OCI-LY7 (cell line): Measurements from ENCODE around the gene NUP188. TPM values are rescaled to one million over a fixed set of nuclear protein-coding genes. Genes with fewer than 3 reads are reported as not detected.

ENCODE experiments used
- BruUV-seq: library from RNA; stranded (reverse); fragments of 400-500 nt; replicated peaks from 2 replicates; lab custom pipeline; 2021; lab: Mats Ljungman, UMichigan
- CTCF ChIA-PET: fragments of 300-600 bp; sonication (Branson Sonifier 250); formaldehyde crosslinking; loops from one replicate; lab custom pipeline; 2022; ENCODE audit warnings: antibody characterized with exemption; ENCODE audit not compliant: unreplicated experiment; lab: Charles Lee
- POLR2A ChIA-PET: fragments of 300-600 bp; sonication (Branson Sonifier 250); formaldehyde crosslinking; loops from one replicate; lab custom pipeline; 2022; ENCODE audit warnings: antibody characterized with exemption; lab: Charles Lee
- DNase-seq: peaks from one replicate; pipeline ENCODE4 v3.0.0-alpha.2; 2015; ENCODE audit warnings: low spot score
- H2AFZ ChIP-seq: fragments of 200-600 bp; sonication (generic), shearing (Covaris generic); 2 replicates; pipeline ENCODE4 v1.6.1; 2014; ENCODE audit warnings: mild to moderate bottlenecking, antibody characterized with exemption, low read length, moderate library complexity
- H3K27ac ChIP-seq: fragments of 200-600 bp; sonication (generic); 2 replicates; pipeline ENCODE4 v1.5.1; 2014; ENCODE audit warnings: mixed run types, low read depth, mild to moderate bottlenecking, moderate library complexity, low read length, inconsistent platforms; ENCODE audit not compliant: poor library complexity, severe bottlenecking
- H3K36me3 ChIP-seq: fragments of 200-600 bp; sonication (generic); 2 replicates; pipeline ENCODE4 v1.6.1; 2014; ENCODE audit warnings: mild to moderate bottlenecking, antibody characterized with exemption, low read length, moderate library complexity, mixed read lengths; ENCODE audit not compliant: insufficient read depth
- H3K4me1 ChIP-seq: fragments of 200-600 bp; sonication (generic); 2 replicates; pipeline ENCODE4 v1.5.1; 2014; ENCODE audit warnings: mild to moderate bottlenecking, low read length; ENCODE audit not compliant: insufficient read depth, poor library complexity, severe bottlenecking
- H3K4me2 ChIP-seq: fragments of 200-600 bp; sonication (generic); 2 replicates; pipeline ENCODE4 v1.6.1; 2014; ENCODE audit warnings: mild to moderate bottlenecking, low read length
- H3K4me3 ChIP-seq: fragments of 200-600 bp; sonication (generic); 2 replicates; pipeline ENCODE4 v1.5.1; 2014; ENCODE audit warnings: mild to moderate bottlenecking, low read depth, low read length; ENCODE audit not compliant: poor library complexity, severe bottlenecking
- H3K79me2 ChIP-seq: fragments of 200-600 bp; sonication (generic); 2 replicates; pipeline ENCODE4 v1.6.1; 2016; ENCODE audit warnings: low read depth, mild to moderate bottlenecking, low read length, moderate library complexity, mixed read lengths; ENCODE audit not compliant: insufficient read depth
- H3K9me2 ChIP-seq: fragments of 200-600 bp; sonication (generic); 2 replicates; pipeline ENCODE4 v1.6.1; 2016; ENCODE audit warnings: mild to moderate bottlenecking, low read length, mixed read lengths; ENCODE audit not compliant: insufficient read depth
- H3K9me3 ChIP-seq: fragments of 200-600 bp; sonication (generic); 2 replicates; pipeline ENCODE4 v1.6.1; 2014; ENCODE audit warnings: mild to moderate bottlenecking, mixed run types, low read length, mixed read lengths
- H4K20me1 ChIP-seq: fragments of 200-600 bp; sonication (generic); 2 replicates; pipeline ENCODE4 v1.6.1; 2014; ENCODE audit warnings: mild to moderate bottlenecking, antibody characterized with exemption, low read length, moderate library complexity, mixed read lengths; ENCODE audit not compliant: insufficient read depth
- CTCF ChIP-seq: fragments of 200-600 bp; sonication (generic); conservative IDR thresholded peaks from 2 replicates; pipeline ENCODE4 v1.5.1; 2014; ENCODE audit warnings: mild to moderate bottlenecking, antibody characterized with exemption, low read length, moderate library complexity, mixed read lengths
- EZH2phosphoT487 ChIP-seq: fragments of 200-600 bp; sonication (generic); IDR thresholded peaks from 2 replicates; pipeline ENCODE4 v1.6.1; 2018; ENCODE audit warnings: low read depth, borderline replicate concordance, mild to moderate bottlenecking, mixed run types, antibody characterized with exemption, low read length, moderate library complexity, mixed read lengths
- intact Hi-C: fragments of 100-400 bp; cut with micrococcal nuclease; formaldehyde crosslinking; loops from one replicate; pipeline ENCODE4 v1.10.0; 2022; ENCODE audit not compliant: unreplicated experiment
- total RNA-seq, 2 experiments: library from RNA; depleted of rRNA in 1 of 2; stranded (reverse); fragments of >200 nt in 1 of 2; shearing (Covaris generic) in 1 of 2; gene quantifications; 2 replicates each; pipeline ENCODE4 v1.2.3, GENCODE V29; 2014 to 2022

The NUP188 gene
- total RNA-seq, 2 experiments from 2014 or later: 73.6 to 83.8 TPM

- Histone ChIP-seq H3K4me1 (no peaks in the 10 kb centered on the region), H3K27ac (no peak overlapping the region), H3K9me3 (no peaks in the 10 kb centered on the region), H3K36me3 (peaks cover 72% of the 10 kb centered on the region), H3K4me3 (no peak overlapping the region), H3K9me2 (no peaks in the 10 kb centered on the region), H3K4me2 (no peak overlapping the region), H4K20me1 (no peaks in the 10 kb centered on the region), H3K79me2 (no peaks in the 10 kb centered on the region), H2AFZ (no peak overlapping the region)
- intact Hi-C loops: no loop called here
- TF ChIP-seq EZH2phosphoT487 (no peak), CTCF (no peak)
- CTCF ChIA-PET: no interaction called here
- POLR2A ChIA-PET: no interaction called here
- BruUV-seq: no TSS peak
- DNase-seq: no peak
Observed at GRCh38 chr9:128910906-128911305, 36.6 kb upstream of the NUP188 start.

- intact Hi-C loops: no loop called here
- Histone ChIP-seq H4K20me1 (no peaks in the 10 kb centered on the region), H3K4me3 (no peak overlapping the region), H3K36me3 (peaks cover 77% of the 10 kb centered on the region), H2AFZ (no peak overlapping the region), H3K4me1 (no peaks in the 10 kb centered on the region), H3K79me2 (no peaks in the 10 kb centered on the region), H3K4me2 (no peak overlapping the region), H3K27ac (no peak overlapping the region), H3K9me2 (no peaks in the 10 kb centered on the region), H3K9me3 (no peaks in the 10 kb centered on the region)
- no TSS peak for BruUV-seq
- ChIA-PET POLR2A (no interaction called here), CTCF (no interaction called here)
- DNase-seq: no peak
- TF ChIP-seq EZH2phosphoT487: no peak
Observed at GRCh38 chr9:128911529-128912035, 35.9 kb upstream of the NUP188 start.

GRCh38 chr9:128912270-128912853 lies 35.1 kb upstream of the NUP188 start:
- H3K4me2 ChIP-seq: no peak overlapping the region
- ChIA-PET CTCF (no interaction called here), POLR2A (interaction anchor here (1.0 kb wide), 1 partner anchor 57 kb away, joined by 3 read pairs; no protein-coding TSS in a partner anchor)
- intact Hi-C loops: no loop called here
- no peaks in the 10 kb centered on the region for H3K4me1 ChIP-seq
- DNase-seq: no peak
- no peak overlapping the region for H3K4me3 ChIP-seq
- peaks cover 75% of the 10 kb centered on the region for H3K36me3 ChIP-seq
- no peaks in the 10 kb centered on the region for H3K79me2 ChIP-seq
- no peaks in the 10 kb centered on the region for H4K20me1 ChIP-seq
- no peaks in the 10 kb centered on the region for H3K9me2 ChIP-seq
- TF ChIP-seq EZH2phosphoT487 (no peak), CTCF (no peak)
- no peak overlapping the region for H2AFZ ChIP-seq
- no peak overlapping the region for H3K27ac ChIP-seq
- H3K9me3 ChIP-seq: no peaks in the 10 kb centered on the region
- no TSS peak for BruUV-seq
